Keratinocyte (primary cell): ENCODE data around the gene ATF3.

Experiments
- CTCF ChIP-seq, 3 experiments: IDR thresholded peaks in 1 of 3; conservative IDR thresholded peaks in 1 of 3; optimal IDR thresholded peaks in 1 of 3; 2 replicates in 2 of 3; 3 replicates in 1 of 3; pipeline versions ENCODE3 to v1.5.1; 2011; ENCODE audit warnings: low read length in 3 of 3, mild to moderate bottlenecking in 3 of 3, moderate library complexity in 2 of 3, control low read depth in 1 of 3, inconsistent platforms in 1 of 3; ENCODE audit not compliant: insufficient read depth in 2 of 3; ENCODE audit errors: extremely low read depth in 1 of 3
- EZH2 ChIP-seq: IDR thresholded peaks from one replicate; pipeline ENCODE4 v1.6.1; 2012; ENCODE audit warnings: inconsistent platforms, mild to moderate bottlenecking, low read length, moderate library complexity

- no peak for TF ChIP-seq CTCF (optimal IDR thresholded peaks at IDR 0.05 in 1 of 3, IDR thresholded peaks at IDR 0.05 in 1 of 3, conservative IDR thresholded peaks at IDR 0.05 in 1 of 3; ENCODE audit: extremely low read depth in 1 of 3, insufficient read depth in 2 of 3, low read length in 3 of 3)
- no peak for TF ChIP-seq EZH2
Measured at GRCh38 chr1:212584092-212584886, 24.3 kb upstream of the ATF3 start.
